Glutamatergic neuron (in vitro differentiated cells): ENCODE data around the gene SAPCD1. TPM values are rescaled to one million over a fixed set of nuclear protein-coding genes. Genes with fewer than 3 reads are reported as not detected.
A peak's percentile ranks its signal among the peaks of the same experiment; 100 is the strongest.

ENCODE experiments used
- DNase-seq: peaks from one replicate; pipeline ENCODE4 v3.0.0; 2022
- H3K27ac Mint-ChIP-seq: one replicate; pipeline ENCODE4 v1.8.0; 2020; ENCODE audit warnings: mild to moderate bottlenecking, mixed read lengths, inconsistent platforms; ENCODE audit not compliant: unreplicated experiment
- H3K27me3 Mint-ChIP-seq: one replicate; pipeline ENCODE4 v1.8.0; 2020; ENCODE audit warnings: mild to moderate bottlenecking, moderate library complexity, mixed read lengths, inconsistent platforms; ENCODE audit not compliant: unreplicated experiment
- H3K36me3 Mint-ChIP-seq: one replicate; pipeline ENCODE4 v1.8.0; 2020; ENCODE audit warnings: mild to moderate bottlenecking, mixed read lengths, inconsistent platforms; ENCODE audit not compliant: unreplicated experiment
- H3K4me1 Mint-ChIP-seq: one replicate; pipeline ENCODE4 v1.8.0; 2020; ENCODE audit warnings: mild to moderate bottlenecking, low read depth, mixed read lengths, inconsistent platforms; ENCODE audit not compliant: unreplicated experiment
- H3K4me3 Mint-ChIP-seq: one replicate; pipeline ENCODE4 v1.8.0; 2020; ENCODE audit warnings: mild to moderate bottlenecking, mixed read lengths, inconsistent platforms; ENCODE audit not compliant: unreplicated experiment
- H3K9me3 Mint-ChIP-seq: one replicate; pipeline ENCODE4 v1.8.0; 2020; ENCODE audit warnings: mild to moderate bottlenecking, moderate library complexity, mixed read lengths, inconsistent platforms; ENCODE audit not compliant: unreplicated experiment
- CTCF ChIP-seq: fragments of 200-600 bp; sonication (generic); IDR thresholded peaks from one replicate; pipeline ENCODE4 v1.5.0; 2021; ENCODE audit not compliant: partially characterized antibody, unreplicated experiment
- total RNA-seq: library from RNA; stranded (reverse); fragmentation: NEBNext Ultra II Directional; extraction: Animal tissue kit (Norgen Biotek cat#: 25700); gene quantifications from one replicate; pipeline ENCODE4 v1.2.1, GENCODE V29; 2021; ENCODE audit not compliant: unreplicated experiment

SAPCD1 gene
- total RNA-seq, 1 donor from 2014 or later: 3.7 TPM

DNA sequence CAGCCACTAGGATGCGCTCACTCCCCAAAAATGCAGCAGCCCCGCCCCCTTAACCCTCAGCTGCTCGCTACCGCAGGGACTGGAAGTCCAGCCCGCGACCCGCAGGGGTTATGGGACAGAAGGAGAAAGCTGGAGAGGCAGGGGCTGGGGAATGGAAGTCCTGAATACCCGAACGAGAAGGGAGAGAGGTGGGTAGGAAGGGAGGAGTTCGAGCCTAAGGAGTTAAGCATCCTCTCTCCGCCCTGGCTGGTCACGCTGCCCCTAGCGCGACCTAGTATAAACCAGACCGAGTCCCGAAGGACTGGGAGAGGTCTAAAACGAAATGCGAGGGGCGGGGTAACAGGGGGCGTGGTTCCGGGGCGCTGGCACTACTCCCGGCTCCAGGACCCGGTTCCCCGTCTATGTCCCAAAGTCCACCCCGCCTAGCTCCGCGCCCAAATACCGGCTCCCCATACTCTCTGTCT, 32.9 kb upstream of the SAPCD1 start:
- Mint-ChIP-seq H3K9me3 (peaks cover 13% of the 10 kb centered on the region), H3K27me3 (peaks cover 21% of the 10 kb centered on the region), H3K4me1 (peaks cover 10% of the 10 kb centered on the region), H3K27ac (peak overlapping the region; percentile 96), H3K4me3 (peak overlapping the region; percentile 98), H3K36me3 (peaks cover 14% of the 10 kb centered on the region)
- peak; percentile 90 for DNase-seq
- peak; percentile 66 for TF ChIP-seq CTCF

- peaks cover 15% of the 10 kb centered on the region for H3K9me3 Mint-ChIP-seq
- H3K4me3 Mint-ChIP-seq: peak overlapping the region; percentile 98
- H3K27me3 Mint-ChIP-seq: peaks cover 22% of the 10 kb centered on the region
- H3K4me1 Mint-ChIP-seq: peaks cover 10% of the 10 kb centered on the region
- H3K27ac Mint-ChIP-seq: peak overlapping the region; percentile 96
- H3K36me3 Mint-ChIP-seq: peaks cover 14% of the 10 kb centered on the region
- peak; percentile 95 for DNase-seq
- TF ChIP-seq CTCF: no peak
These were observed 32.4 kb upstream of the SAPCD1 start for GRCh38 chr6:31729979-31730630.

DNA sequence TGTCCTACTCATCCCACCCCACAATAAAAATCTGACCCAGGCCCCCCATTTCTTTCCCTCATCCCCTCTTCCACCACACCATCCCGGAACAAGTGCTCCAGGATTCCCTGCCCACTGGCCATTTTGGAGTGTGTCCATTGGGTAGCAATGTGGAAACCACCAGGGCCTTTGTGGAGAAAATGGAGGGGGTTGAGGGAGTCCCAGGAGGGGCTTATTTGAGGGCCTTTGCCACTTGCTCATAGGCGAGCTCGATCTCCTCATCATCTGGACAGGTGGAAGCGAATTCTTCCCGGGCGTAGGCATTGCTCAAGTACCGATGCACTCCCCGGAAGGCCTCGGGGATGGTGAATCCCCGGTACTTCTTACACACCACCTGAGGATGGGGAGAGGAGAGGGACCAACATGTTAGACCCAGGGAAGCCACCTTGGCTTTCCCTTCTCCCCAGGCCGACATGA, 31.8 kb upstream of the SAPCD1 start:
- Mint-ChIP-seq H3K27me3 (peaks cover 22% of the 10 kb centered on the region), H3K4me1 (peaks cover 10% of the 10 kb centered on the region), H3K36me3 (peaks cover 12% of the 10 kb centered on the region), H3K4me3 (peak overlapping the region; percentile 98), H3K27ac (peak overlapping the region; percentile 96), H3K9me3 (peaks cover 17% of the 10 kb centered on the region)
- no peak for DNase-seq
- no peak for TF ChIP-seq CTCF

DNA sequence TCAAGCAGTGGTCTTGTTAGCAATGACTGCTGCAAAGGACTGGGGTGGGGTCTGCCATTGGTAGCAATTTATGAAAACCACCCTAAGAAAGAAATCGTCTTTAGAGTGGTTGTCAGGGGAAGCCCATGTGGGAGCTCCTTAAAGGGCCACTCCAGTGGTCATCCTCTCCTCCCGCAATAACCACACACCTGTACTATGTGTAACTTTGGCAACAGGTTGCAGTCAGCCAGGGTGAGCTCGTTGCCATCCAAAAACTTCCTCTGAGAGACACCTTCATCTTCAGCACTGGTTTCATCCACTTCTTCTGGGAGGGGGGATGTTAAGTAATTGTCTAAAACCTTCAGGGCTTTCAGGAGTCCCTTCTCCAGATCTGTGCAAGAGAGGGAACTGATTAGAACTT, 30.4 kb upstream of the SAPCD1 start:
- peak overlapping the region; percentile 42 for H3K4me3 Mint-ChIP-seq
- peaks cover 22% of the 10 kb centered on the region for H3K9me3 Mint-ChIP-seq
- peaks cover 19% of the 10 kb centered on the region for H3K27me3 Mint-ChIP-seq
- peaks cover 13% of the 10 kb centered on the region for H3K4me1 Mint-ChIP-seq
- no peaks in the 10 kb centered on the region for H3K36me3 Mint-ChIP-seq
- DNase-seq: no peak
- TF ChIP-seq CTCF: no peak
- H3K27ac Mint-ChIP-seq: no peak overlapping the region

DNA sequence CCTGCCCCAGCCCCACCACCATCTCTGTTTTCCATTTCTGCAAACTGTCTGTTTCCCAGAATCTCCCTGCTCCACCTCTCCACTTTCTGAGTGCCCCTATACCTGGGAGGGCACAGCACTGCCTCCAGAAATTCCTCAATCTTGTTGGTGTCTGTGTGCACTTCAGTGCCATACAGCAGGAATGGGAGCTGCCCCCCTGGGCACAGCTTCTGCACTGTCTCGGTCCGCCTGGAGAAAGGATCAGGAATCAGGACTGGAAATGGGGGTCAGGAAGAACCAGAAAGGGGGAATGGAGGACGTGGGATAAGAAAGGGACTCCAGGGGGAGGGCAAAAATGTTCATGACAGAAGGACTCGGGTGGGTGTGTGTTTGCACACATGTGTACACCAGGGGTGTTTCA, 28.7 kb upstream of the SAPCD1 start:
- DNase-seq: no peak
- peak overlapping the region; percentile 98 for H3K4me3 Mint-ChIP-seq
- peak overlapping the region; percentile 57 for H3K27ac Mint-ChIP-seq
- TF ChIP-seq CTCF: no peak
- H3K4me1 Mint-ChIP-seq: peaks cover 19% of the 10 kb centered on the region
- peaks cover 18% of the 10 kb centered on the region for H3K27me3 Mint-ChIP-seq
- H3K9me3 Mint-ChIP-seq: peaks cover 22% of the 10 kb centered on the region
- H3K36me3 Mint-ChIP-seq: no peaks in the 10 kb centered on the region
